Ovary (tissue), 3 donors: ENCODE results near the gene NCF4.

Experiments used
- POLR2A ChIP-seq: fragments of 450-650 bp; IDR thresholded peaks from one replicate; pipeline ENCODE4 v1.6.1; 2017; ENCODE audit warnings: antibody characterized with exemption, mild to moderate bottlenecking, moderate library complexity
- TF ChIP-seq, protein P1 (sequence below), 3 donors: fragments of 450-650 bp in 2 of 3; fragments of 200-600 bp in 1 of 3; IDR thresholded peaks; one replicate each; pipeline versions ENCODE4 v1.5.1 to v1.8.0; 2016 to 2022; ENCODE audit warnings: antibody characterized with exemption in 3 of 3, mild to moderate bottlenecking in 1 of 3
- donor health status: DM: no; HTN: no; CAD: no.

DNA sequence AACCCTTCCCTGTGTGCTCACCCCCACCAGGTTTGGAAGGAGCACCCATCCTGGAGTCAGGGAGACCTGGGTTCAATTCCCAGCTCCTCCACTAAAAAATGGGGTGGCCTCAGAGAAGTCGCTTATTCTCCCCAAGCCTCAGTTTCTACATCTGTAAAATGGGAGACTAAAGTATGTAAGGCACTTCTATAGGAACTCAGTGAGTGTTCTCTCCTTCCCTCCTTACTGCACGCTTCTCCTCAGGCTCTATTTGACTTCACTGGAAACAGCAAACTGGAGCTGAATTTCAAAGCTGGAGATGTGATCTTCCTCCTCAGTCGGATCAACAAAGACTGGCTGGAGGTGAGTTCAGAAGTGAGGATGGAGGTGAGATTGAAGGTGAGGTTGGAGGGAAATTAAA is 11.3 kb downstream of the NCF4 start:
- TF ChIP-seq POLR2A, result no peak
- TF ChIP-seq, protein P1, sequence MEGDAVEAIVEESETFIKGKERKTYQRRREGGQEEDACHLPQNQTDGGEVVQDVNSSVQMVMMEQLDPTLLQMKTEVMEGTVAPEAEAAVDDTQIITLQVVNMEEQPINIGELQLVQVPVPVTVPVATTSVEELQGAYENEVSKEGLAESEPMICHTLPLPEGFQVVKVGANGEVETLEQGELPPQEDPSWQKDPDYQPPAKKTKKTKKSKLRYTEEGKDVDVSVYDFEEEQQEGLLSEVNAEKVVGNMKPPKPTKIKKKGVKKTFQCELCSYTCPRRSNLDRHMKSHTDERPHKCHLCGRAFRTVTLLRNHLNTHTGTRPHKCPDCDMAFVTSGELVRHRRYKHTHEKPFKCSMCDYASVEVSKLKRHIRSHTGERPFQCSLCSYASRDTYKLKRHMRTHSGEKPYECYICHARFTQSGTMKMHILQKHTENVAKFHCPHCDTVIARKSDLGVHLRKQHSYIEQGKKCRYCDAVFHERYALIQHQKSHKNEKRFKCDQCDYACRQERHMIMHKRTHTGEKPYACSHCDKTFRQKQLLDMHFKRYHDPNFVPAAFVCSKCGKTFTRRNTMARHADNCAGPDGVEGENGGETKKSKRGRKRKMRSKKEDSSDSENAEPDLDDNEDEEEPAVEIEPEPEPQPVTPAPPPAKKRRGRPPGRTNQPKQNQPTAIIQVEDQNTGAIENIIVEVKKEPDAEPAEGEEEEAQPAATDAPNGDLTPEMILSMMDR (IDR thresholded peaks at IDR 0.05), result no peak
